SIG-M5 treated with dmso at 0.1 percent for 504 hours (cell line): ENCODE results near the gene DDX41.

Source experiments
- DNase-seq: peaks from one replicate; lab custom pipeline; 2025; ENCODE audit not compliant: unreplicated experiment; lab: John Stamatoyannopoulos, UW

Gene DDX41

GRCh38 chr5:177484902-177485549, 31.7 kb downstream of the DDX41 start:
- no peak for DNase-seq

- DNase-seq: no peak
Measured at GRCh38 chr5:177483994-177484901, 32.5 kb downstream of the DDX41 start.

GRCh38 chr5:177483042-177483441, 33.7 kb downstream of the DDX41 start:
- DNase-seq: no peak

GRCh38 chr5:177482359-177482795, 34.4 kb downstream of the DDX41 start:
- DNase-seq: no peak

GRCh38 chr5:177479774-177480173, 37.0 kb downstream of the DDX41 start:
- DNase-seq: peak; percentile 33

- peak; percentile 90 for DNase-seq
Measured at GRCh38 chr5:177478711-177479646, 37.8 kb downstream of the DDX41 start.

- no peak for DNase-seq
Measured at GRCh38 chr5:177477701-177478477, 38.9 kb downstream of the DDX41 start.

GRCh38 chr5:177476531-177477233, 40.1 kb downstream of the DDX41 start:
- no peak for DNase-seq

- DNase-seq: no peak
Measured at GRCh38 chr5:177475563-177476427, 41.0 kb downstream of the DDX41 start.

- peak; percentile 36 for DNase-seq
Measured at GRCh38 chr5:177474846-177475562, 41.8 kb downstream of the DDX41 start.

GRCh38 chr5:177474002-177474476, 42.7 kb downstream of the DDX41 start:
- no peak for DNase-seq

- no peak for DNase-seq
Measured at GRCh38 chr5:177473443-177474001, 43.2 kb downstream of the DDX41 start, which contains the start of gene DBN1. Gene DBN1, minus strand, starts transcription at chr5:177473634. Its CDS starts 113 bp downstream, at chr5:177473521.

- DNase-seq: no peak
Measured at GRCh38 chr5:177472460-177473442, 44.0 kb downstream of the DDX41 start.

- no peak for DNase-seq
Measured at GRCh38 chr5:177471610-177472356, 45.0 kb downstream of the DDX41 start.

- DNase-seq: no peak
Measured at GRCh38 chr5:177470759-177471536, 45.8 kb downstream of the DDX41 start.
